DMS114 treated with DMSO at 0.1 percent for 48 hours (cell line): Measurements from ENCODE around the gene SH3BP2.

ENCODE experiments used
- DNase-seq: peaks from one replicate; lab custom pipeline; 2025; ENCODE audit not compliant: unreplicated experiment; lab: John Stamatoyannopoulos, UW

SH3BP2 gene

GRCh38 chr4:2871466-2871865 is 78.6 kb downstream of the SH3BP2 start:
- no peak for DNase-seq

GRCh38 chr4:2871911-2872310 is 79.0 kb downstream of the SH3BP2 start:
- DNase-seq = no peak

- no peak for DNase-seq
Measured at GRCh38 chr4:2873329-2873728, 80.4 kb downstream of the SH3BP2 start.

GRCh38 chr4:2874861-2875260 is 82.0 kb downstream of the SH3BP2 start:
- no peak for DNase-seq

- DNase-seq = no peak
Measured at GRCh38 chr4:2875556-2875955, 82.7 kb downstream of the SH3BP2 start.

GRCh38 chr4:2878346-2878745 is 85.5 kb downstream of the SH3BP2 start:
- no peak for DNase-seq

- no peak for DNase-seq
Measured at GRCh38 chr4:2879026-2879425, 86.1 kb downstream of the SH3BP2 start.

GRCh38 chr4:2881431-2881830 is 88.5 kb downstream of the SH3BP2 start:
- no peak for DNase-seq

- no peak for DNase-seq
Measured at GRCh38 chr4:2882341-2882740, 89.5 kb downstream of the SH3BP2 start.

- DNase-seq = no peak
Measured at GRCh38 chr4:2886161-2886560, 93.3 kb downstream of the SH3BP2 start.

- no peak for DNase-seq
Measured at GRCh38 chr4:2886622-2887021, 93.7 kb downstream of the SH3BP2 start.

- no peak for DNase-seq
Measured at GRCh38 chr4:2887343-2887742, 94.5 kb downstream of the SH3BP2 start.

- no peak for DNase-seq
Measured at GRCh38 chr4:2888886-2889285, 96.0 kb downstream of the SH3BP2 start.
